Astrocyte (in vitro differentiated cells and primary cell): ENCODE data around the gene ALK.

Source experiments
- EZH2 ChIP-seq: IDR thresholded peaks from 2 replicates; pipeline ENCODE4 v1.6.1; 2012; ENCODE audit warnings: mild to moderate bottlenecking, low read length, inconsistent platforms; ENCODE audit not compliant: insufficient read depth
- TF ChIP-seq, protein P1 (sequence below): IDR thresholded peaks from 2 replicates; pipeline ENCODE4 v1.5.1; 2011; ENCODE audit warnings: low read depth, mild to moderate bottlenecking, inconsistent platforms, low read length, moderate library complexity; ENCODE audit not compliant: insufficient read depth

DNA sequence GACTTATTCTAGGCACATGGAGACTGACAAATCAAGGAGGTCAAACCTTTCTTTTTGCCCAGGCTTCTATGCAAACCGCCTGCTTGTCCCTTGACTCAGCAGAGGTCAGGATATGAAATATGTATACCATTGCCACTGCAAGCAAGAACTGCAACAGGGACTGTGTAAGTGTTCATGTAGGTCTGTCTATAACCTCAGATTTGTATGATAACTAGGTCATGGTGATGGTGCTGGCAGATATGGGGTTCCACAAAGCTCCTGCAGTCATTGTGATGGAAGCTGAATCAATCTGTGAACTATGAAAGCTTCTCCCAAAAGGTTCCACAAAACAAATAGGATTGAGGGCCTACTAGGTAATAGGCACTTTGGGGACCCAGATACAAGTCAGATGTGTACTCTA lies 489.9 kb downstream of the ALK start:
- TF ChIP-seq, protein P1, sequence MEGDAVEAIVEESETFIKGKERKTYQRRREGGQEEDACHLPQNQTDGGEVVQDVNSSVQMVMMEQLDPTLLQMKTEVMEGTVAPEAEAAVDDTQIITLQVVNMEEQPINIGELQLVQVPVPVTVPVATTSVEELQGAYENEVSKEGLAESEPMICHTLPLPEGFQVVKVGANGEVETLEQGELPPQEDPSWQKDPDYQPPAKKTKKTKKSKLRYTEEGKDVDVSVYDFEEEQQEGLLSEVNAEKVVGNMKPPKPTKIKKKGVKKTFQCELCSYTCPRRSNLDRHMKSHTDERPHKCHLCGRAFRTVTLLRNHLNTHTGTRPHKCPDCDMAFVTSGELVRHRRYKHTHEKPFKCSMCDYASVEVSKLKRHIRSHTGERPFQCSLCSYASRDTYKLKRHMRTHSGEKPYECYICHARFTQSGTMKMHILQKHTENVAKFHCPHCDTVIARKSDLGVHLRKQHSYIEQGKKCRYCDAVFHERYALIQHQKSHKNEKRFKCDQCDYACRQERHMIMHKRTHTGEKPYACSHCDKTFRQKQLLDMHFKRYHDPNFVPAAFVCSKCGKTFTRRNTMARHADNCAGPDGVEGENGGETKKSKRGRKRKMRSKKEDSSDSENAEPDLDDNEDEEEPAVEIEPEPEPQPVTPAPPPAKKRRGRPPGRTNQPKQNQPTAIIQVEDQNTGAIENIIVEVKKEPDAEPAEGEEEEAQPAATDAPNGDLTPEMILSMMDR, result no peak
- TF ChIP-seq EZH2, result no peak
